Ectodermal cell (in vitro differentiated cells): ENCODE results near the gene LRRFIP1.

Experiments
- H3K27ac ChIP-seq: 2 replicates; pipeline ENCODE4 v1.7.0; 2013; ENCODE audit warnings: mild to moderate bottlenecking, low read depth, low read length; ENCODE audit not compliant: insufficient read depth, poor library complexity, severe bottlenecking
- H3K27me3 ChIP-seq: 2 replicates; pipeline ENCODE4 v1.7.0; 2013; ENCODE audit warnings: mild to moderate bottlenecking, low read length; ENCODE audit not compliant: insufficient read depth, control insufficient read depth, poor library complexity, severe bottlenecking
- H3K36me3 ChIP-seq: one replicate; pipeline ENCODE4 v1.7.0; 2013; ENCODE audit warnings: low read length; ENCODE audit not compliant: control insufficient read depth, insufficient read depth
- H3K4me1 ChIP-seq: one replicate; pipeline ENCODE4 v1.7.0; 2013; ENCODE audit warnings: low read length; ENCODE audit not compliant: control insufficient read depth, insufficient read depth
- H3K4me3 ChIP-seq: 2 replicates; pipeline ENCODE4 v1.7.0; 2013; ENCODE audit warnings: low read depth, low read length, control low read depth; ENCODE audit not compliant: insufficient read depth
- H3K9me3 ChIP-seq: 2 replicates; pipeline ENCODE4 v1.7.0; 2013; ENCODE audit warnings: mild to moderate bottlenecking, low read length, moderate library complexity; ENCODE audit not compliant: control insufficient read depth
- WGBS, 2 experiments: methylation state at CpG; one replicate each; pipeline ENCODE4 v1.1.7; 2013; ENCODE audit warnings: missing lambda C conversion rate in 2 of 2; 5-methylcytosine and 5-hydroxymethylcytosine counted together

The LRRFIP1 gene

DNA sequence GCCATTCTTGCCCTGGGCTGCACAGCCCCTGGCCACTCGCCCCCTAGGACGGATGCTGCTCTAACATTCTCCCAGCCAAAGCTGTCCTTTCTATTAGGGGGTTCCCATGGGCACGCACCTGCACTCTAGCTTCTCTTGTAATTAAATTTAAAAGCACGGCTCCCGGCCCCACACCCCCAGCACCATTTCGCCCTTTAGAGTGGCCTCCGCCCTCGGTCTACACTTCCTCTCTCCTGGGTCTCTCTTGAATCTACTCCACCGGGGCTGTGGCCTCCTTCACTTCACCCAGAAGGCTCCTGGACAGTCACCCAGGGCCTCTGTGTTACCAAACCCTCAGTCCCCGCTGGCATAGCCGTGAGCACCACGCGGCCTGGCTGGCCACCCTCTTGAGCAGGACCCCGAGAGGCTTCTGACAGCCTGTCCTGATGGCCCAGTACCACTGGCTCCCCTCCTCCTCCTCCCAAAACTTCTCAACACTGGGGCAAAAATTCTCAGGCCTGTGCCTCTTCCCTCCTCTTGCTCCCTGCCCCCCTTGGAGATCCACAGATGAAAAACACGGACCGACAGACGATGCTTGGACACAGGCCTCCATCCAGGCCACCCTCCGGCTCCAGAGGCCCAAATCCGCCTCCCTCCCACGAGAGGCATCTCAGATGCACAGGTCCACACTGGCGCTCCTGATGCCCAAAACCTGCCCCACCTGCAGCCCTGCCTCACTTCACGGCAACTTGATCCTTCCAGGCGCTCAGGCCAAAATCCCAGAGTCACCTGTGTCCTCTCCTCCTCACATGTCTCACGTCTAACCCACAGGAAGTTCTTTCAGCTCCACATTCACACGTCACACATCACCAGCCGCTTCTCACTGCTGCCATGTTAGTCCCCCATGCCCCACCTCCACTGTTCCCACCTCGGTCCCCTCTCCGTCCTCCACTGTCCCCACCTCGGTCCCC, 29.9 kb upstream of the LRRFIP1 start:
- H3K4me1 ChIP-seq, result peaks cover 26% of the 10 kb centered on the region
- 89% methylated on average over 27 to 28 of the region's 29 CpGs for WGBS, 2 experiments

DNA sequence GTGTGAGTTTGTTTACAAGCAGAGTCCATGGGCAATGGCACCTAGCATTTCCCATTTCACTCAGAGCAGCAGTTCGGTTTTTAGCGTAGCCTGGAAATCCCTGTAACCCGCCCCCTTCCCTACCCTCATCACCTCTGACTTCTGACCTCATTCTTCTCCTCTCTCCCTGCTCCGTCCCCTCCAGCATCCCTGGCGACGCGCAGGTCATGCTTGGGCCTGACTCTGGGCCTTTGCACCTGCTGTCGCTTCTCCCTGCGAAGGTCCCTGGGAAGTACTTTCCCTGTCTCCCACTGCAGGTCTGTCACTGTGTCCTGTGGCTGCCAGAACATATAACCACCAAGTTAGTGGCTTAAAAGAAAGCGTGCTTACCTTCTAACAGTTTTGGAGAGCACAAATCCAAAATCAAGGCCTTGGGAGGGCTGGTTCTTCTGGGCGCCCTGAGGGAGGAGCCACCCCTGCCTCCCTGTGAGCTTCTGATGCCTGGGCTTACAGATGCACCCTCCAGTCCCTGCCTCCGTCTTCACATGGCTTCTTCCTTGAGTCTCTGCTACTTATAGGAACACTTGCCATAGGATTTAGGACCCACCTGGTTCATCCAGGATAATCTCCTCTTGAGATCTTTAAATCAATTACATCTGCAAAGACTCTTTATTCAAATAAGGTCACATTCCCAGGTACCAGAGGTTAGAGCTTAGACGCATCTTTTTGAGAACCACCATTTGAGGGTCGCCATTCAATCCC, 28.7 kb upstream of the LRRFIP1 start:
- WGBS, 2 experiments, result 83 to 85% methylated on average over 14 of the region's 14 CpGs
- Histone ChIP-seq H3K27me3 (no peaks in the 10 kb centered on the region), H3K9me3 (no peaks in the 10 kb centered on the region), H3K36me3 (no peaks in the 10 kb centered on the region), H3K27ac (no peak overlapping the region), H3K4me3 (no peak overlapping the region), H3K4me1 (peaks cover 24% of the 10 kb centered on the region)

More for the DNA sequence above, 29.9 kb upstream of the LRRFIP1 start:
- Histone ChIP-seq H3K36me3 (no peaks in the 10 kb centered on the region), H3K4me3 (no peak overlapping the region), H3K9me3 (no peaks in the 10 kb centered on the region), H3K27ac (no peak overlapping the region), H3K27me3 (no peaks in the 10 kb centered on the region)

DNA sequence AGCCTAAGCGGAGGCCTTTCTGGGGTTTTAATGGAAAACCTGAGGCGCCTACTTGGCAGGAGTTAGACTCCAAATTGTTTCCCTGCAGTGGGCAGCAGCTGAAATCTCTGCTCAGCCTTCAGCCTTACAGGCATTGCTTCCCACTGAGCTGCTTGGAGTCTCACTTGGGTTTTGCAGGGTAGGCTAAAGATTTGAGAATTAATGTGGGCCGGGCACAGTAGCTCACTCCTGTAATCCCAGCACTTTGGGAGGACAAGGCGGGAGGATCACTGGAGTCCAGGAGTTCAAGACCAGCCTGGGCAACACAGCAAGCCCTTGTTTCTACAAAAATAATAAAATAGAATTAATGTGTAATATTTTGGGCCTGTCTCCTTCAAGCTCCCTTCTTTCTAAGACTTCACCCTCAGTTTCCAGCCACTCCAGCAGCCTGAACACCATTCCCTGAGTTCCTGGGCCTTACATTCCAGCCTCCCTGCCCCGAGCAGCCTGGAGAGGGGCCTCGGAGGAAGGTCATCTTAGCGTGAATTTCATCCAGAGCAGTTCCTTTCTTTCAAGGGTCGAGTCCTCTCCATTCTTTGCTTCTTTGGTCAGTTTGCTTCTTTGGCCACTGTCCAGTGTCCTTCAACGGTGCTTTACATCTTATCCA, 27.8 kb upstream of the LRRFIP1 start:
- peaks cover 15% of the 10 kb centered on the region for H3K4me1 ChIP-seq
- 92 to 95% methylated on average over 9 of the region's 9 CpGs for WGBS, 2 experiments
- no peak overlapping the region for H3K4me3 ChIP-seq
- H3K9me3 ChIP-seq, result no peaks in the 10 kb centered on the region
- H3K27me3 ChIP-seq, result no peaks in the 10 kb centered on the region
- H3K27ac ChIP-seq, result no peak overlapping the region
- H3K36me3 ChIP-seq, result no peaks in the 10 kb centered on the region

GRCh38 chr2:237600205-237600846, 27.1 kb upstream of the LRRFIP1 start:
- Histone ChIP-seq H3K4me3 (no peak overlapping the region), H3K27me3 (no peaks in the 10 kb centered on the region), H3K36me3 (no peaks in the 10 kb centered on the region), H3K4me1 (peaks cover 9% of the 10 kb centered on the region), H3K9me3 (no peaks in the 10 kb centered on the region), H3K27ac (no peak overlapping the region)
- 89% methylated on average over 16 of the region's 16 CpGs for WGBS, 2 experiments

- Histone ChIP-seq H3K27ac (no peak overlapping the region), H3K9me3 (no peaks in the 10 kb centered on the region), H3K27me3 (no peaks in the 10 kb centered on the region), H3K4me3 (no peak overlapping the region), H3K36me3 (no peaks in the 10 kb centered on the region), H3K4me1 (peaks cover 6% of the 10 kb centered on the region)
- 81 to 82% methylated on average over 14 of the region's 14 CpGs for WGBS, 2 experiments
Measured at GRCh38 chr2:237601453-237602116, 25.8 kb upstream of the LRRFIP1 start.

DNA sequence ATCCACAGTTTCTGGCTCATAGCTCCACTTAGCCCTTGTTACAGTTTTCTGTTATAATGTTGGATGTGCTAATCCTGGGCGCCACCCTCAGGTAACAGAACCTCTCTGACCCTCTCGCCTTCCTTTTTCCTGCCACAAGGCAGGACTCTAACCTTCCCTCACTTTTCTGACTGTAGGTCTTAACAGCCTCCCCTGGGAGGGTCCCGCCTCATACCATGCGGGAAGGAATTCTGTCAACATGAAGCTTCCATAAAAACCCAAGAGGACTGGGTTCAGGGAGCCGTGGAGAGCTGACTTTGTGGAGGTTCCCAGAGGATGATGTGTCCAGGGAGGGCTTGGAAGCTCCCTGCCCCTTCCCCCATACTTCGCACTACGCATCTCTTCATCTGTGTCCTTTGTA, 25.0 kb upstream of the LRRFIP1 start:
- no peaks in the 10 kb centered on the region for H3K27me3 ChIP-seq
- peaks cover 6% of the 10 kb centered on the region for H3K4me1 ChIP-seq
- no peak overlapping the region for H3K4me3 ChIP-seq
- H3K9me3 ChIP-seq, result no peaks in the 10 kb centered on the region
- H3K27ac ChIP-seq, result no peak overlapping the region
- WGBS, 2 experiments, result 84 to 86% methylated on average over 7 of the region's 7 CpGs
- no peaks in the 10 kb centered on the region for H3K36me3 ChIP-seq

DNA sequence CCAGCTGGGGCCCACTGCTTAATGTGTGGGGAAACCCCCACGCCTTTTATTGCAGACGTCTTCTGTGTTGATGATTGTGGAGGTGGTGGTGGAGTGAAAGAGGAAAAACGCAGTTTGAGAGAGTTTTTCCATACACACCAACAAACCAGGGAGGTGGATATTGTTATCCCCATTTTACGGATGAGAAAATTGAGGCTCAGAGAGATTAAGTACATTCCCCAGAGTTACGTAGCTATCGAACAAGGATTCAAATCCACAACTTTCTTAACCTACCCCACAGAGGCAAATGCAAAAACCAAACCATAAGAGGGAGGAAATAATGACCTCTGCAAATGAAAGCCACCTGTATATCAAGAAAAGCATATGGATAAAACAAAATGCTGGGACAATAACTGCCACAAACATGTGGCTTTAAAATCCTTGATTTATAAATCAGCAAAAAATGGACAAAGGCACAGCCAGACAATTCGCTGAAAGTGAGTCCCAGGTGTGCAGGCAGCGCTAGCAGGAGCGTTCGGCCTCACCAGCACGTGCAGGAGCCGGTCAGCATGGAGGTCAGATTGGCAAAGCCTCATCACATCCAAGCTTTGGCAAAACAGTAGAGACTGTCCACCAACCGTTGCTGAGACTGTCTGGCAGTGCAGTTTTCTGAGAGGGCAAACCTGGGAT, 24.2 kb upstream of the LRRFIP1 start:
- no peaks in the 10 kb centered on the region for H3K9me3 ChIP-seq
- no peaks in the 10 kb centered on the region for H3K27me3 ChIP-seq
- 91 to 92% methylated on average over 12 to 13 of the region's 13 CpGs for WGBS, 2 experiments
- H3K4me3 ChIP-seq, result no peak overlapping the region
- H3K27ac ChIP-seq, result no peak overlapping the region
- H3K36me3 ChIP-seq, result no peaks in the 10 kb centered on the region
- peaks cover 6% of the 10 kb centered on the region for H3K4me1 ChIP-seq

DNA sequence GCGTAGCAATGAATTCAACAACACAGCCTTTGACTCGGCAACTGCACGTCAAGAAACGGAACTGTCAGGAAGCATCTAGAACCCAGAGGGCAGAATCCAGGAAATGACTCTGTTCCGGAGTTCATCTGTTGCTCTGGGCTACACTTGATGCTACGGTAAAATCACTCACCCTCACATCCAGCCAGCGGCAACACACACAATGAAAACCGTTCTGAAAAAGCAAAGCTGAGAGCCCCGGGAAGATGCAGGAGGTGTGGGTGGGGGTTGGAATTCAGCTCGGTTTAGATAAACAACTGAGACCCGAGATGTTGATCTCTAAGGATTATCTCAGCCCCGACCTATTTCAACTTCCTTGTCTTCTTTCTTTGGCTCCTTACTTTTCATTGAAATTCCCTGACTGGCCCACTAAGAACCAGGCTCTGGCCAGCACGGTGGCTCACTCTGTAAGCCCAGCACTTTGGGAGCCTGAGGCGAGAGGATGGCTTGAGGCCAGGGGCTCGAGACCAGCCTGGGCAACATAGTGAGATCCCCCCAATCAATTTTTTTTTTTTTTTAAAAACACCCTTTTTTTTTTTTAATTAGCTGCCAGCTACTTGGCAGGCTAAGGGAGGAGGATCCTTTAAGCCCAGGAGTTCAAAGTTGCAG, 23.5 kb upstream of the LRRFIP1 start:
- Histone ChIP-seq H3K27me3 (no peaks in the 10 kb centered on the region), H3K27ac (no peak overlapping the region), H3K36me3 (no peaks in the 10 kb centered on the region), H3K4me1 (peaks cover 6% of the 10 kb centered on the region), H3K4me3 (no peak overlapping the region), H3K9me3 (no peaks in the 10 kb centered on the region)
- 52% methylated on average over 15 of the region's 15 CpGs for WGBS, 2 experiments

DNA sequence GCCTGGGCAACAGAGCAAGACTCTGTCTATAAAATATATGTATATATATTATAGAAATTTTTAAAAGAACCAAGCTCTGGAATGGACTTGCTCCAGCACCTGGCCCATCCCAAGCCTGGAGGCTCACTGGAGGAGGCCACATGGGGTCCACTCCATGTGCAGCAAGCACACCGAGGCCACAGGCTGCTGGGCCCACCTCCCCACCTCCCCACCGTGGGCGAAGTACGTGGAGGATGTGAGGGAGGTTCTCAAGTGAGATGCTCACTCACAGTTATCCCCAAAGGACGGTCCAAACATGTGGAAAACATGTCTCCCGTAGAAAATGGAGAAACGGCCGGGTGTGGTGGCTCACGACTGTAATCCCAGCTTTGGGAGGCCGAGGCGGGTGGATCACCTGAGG, 23.0 kb upstream of the LRRFIP1 start:
- 89 to 95% methylated on average over 11 of the region's 11 CpGs for WGBS, 2 experiments
- no peak overlapping the region for H3K27ac ChIP-seq
- H3K4me3 ChIP-seq, result no peak overlapping the region

More for the DNA sequence above, 23.0 kb upstream of the LRRFIP1 start:
- Histone ChIP-seq H3K9me3 (no peaks in the 10 kb centered on the region), H3K4me1 (peaks cover 6% of the 10 kb centered on the region), H3K36me3 (no peaks in the 10 kb centered on the region), H3K27me3 (no peaks in the 10 kb centered on the region)
